ENCODE results near the gene RTP3. TPM values are rescaled to one million over a fixed set of nuclear protein-coding genes. Genes with fewer than 3 reads are reported as not detected.
"Not testable (repeated sequence)": the region's sequence is repeated elsewhere in the genome, so short reads cannot be mapped to it uniquely, and the experiment has no call there.

RTP3 gene
- total RNA-seq, 2 donors from 2014 or later, result not detected

DNA sequence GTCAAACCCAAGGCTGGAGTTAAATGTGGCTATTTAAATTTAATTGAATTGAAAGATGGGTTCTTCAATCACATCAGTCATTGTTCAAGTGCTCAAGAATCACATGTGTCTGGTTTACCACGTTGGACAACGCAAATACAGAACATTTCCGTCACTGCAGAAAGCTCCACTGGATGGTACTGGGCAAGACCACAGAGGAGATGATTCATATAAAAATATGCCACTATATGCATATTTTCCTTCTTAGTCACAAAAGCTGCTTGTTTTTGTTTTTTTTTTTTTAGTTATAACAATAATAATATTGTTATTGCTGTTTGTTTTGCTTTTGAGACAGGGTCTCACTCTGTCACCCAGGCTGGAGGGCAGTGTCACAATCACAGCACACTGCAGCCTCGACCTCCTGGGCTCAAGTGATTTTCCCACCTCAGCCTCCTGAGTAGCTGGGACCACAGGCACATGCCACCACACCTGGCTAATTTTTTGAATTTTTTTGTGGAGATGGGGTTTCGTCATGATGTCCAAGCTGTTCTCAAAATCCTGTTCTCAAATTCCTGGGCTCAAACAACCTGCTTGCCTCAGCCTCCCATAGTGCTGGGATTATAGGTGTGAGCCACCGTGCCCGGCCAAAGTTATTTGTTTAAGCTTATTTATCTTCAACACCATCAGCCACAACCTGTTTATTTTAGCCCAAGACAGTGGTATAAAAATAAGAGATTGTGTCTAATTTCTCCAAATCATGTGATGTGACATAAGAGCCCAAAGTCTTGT, 19.4 kb downstream of the RTP3 start:
- ATAC-seq (ENCODE audit: insufficient number of reproducible peaks, low FRiP score, low read depth), result no peak
- H3K27me3 ChIP-seq (replicated peaks; ENCODE audit: insufficient read depth), result no peaks in the 10 kb centered on the region
- TF ChIP-seq, protein P1, sequence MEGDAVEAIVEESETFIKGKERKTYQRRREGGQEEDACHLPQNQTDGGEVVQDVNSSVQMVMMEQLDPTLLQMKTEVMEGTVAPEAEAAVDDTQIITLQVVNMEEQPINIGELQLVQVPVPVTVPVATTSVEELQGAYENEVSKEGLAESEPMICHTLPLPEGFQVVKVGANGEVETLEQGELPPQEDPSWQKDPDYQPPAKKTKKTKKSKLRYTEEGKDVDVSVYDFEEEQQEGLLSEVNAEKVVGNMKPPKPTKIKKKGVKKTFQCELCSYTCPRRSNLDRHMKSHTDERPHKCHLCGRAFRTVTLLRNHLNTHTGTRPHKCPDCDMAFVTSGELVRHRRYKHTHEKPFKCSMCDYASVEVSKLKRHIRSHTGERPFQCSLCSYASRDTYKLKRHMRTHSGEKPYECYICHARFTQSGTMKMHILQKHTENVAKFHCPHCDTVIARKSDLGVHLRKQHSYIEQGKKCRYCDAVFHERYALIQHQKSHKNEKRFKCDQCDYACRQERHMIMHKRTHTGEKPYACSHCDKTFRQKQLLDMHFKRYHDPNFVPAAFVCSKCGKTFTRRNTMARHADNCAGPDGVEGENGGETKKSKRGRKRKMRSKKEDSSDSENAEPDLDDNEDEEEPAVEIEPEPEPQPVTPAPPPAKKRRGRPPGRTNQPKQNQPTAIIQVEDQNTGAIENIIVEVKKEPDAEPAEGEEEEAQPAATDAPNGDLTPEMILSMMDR (IDR thresholded peaks at IDR 0.05), result no peak
- H3K4me3 ChIP-seq, result no peak overlapping the region
- no peaks in the 10 kb centered on the region for H3K9me3 ChIP-seq
- no peaks in the 10 kb centered on the region for H3K36me3 ChIP-seq
- no peak overlapping the region for H3K27ac ChIP-seq
- no peaks in the 10 kb centered on the region for H3K4me1 ChIP-seq (ENCODE audit: control insufficient read depth in 1 of 2, low read depth in 2 of 2)
- no peak for DNase-seq (ENCODE audit: low spot score)

DNA sequence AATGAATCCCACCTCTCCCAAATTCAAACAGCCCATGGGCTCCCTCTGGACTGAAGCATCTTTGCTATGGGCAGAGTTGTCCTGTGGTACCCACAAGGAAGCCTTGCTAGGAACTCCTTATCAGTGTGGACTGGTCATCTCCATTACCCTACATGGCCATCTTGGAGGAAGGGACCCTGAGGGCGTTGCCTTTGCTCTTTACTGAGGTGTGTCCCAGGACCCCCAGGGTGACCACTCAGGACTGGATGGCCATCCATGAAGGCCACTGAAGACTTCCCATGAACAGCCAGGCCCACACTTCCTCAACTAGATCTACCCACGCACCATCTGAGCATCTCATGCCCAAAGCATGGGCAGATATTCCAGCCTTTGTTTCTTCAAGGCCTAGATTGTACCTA, 20.0 kb downstream of the RTP3 start:
- no peaks in the 10 kb centered on the region for H3K4me1 ChIP-seq (ENCODE audit: control insufficient read depth in 1 of 2, low read depth in 2 of 2)
- no peak overlapping the region for H3K4me3 ChIP-seq
- DNase-seq (ENCODE audit: low spot score), result no peak
- H3K27ac ChIP-seq, result no peak overlapping the region
- TF ChIP-seq, protein P1 (IDR thresholded peaks at IDR 0.05), result no peak
- no peaks in the 10 kb centered on the region for H3K36me3 ChIP-seq
- no peaks in the 10 kb centered on the region for H3K27me3 ChIP-seq (replicated peaks; ENCODE audit: insufficient read depth)
- no peak for ATAC-seq (ENCODE audit: insufficient number of reproducible peaks, low FRiP score, low read depth)
- H3K9me3 ChIP-seq, result no peaks in the 10 kb centered on the region

DNA sequence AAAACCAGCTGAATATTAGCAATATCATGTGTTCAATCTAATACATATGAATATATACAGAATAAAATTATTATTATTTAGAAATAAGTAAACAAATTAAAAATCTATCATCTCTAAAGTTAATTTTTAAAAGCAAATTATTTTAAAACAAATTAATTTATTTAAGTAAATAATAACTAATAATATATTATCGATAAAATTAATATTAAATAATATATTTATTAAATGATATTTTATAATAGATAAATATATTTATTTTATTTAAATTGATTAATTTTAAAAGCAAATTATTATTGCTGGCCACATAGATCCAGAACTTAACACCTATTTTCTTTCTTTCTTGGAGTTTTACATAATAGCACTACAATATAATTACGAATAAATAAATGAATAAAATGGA, 22.2 kb downstream of the RTP3 start:
- Histone ChIP-seq H3K4me3 (no peak overlapping the region), H3K27ac (no peak overlapping the region), H3K27me3 (replicated peaks; ENCODE audit: insufficient read depth) (no peaks in the 10 kb centered on the region), H3K36me3 (no peaks in the 10 kb centered on the region), H3K9me3 (no peaks in the 10 kb centered on the region), H3K4me1 (ENCODE audit: control insufficient read depth in 1 of 2, low read depth in 2 of 2) (no peaks in the 10 kb centered on the region)
- DNase-seq (ENCODE audit: low spot score) (no peak), ATAC-seq (ENCODE audit: insufficient number of reproducible peaks, low FRiP score, low read depth) (no peak)
- TF ChIP-seq, protein P1 (IDR thresholded peaks at IDR 0.05), result no peak

DNA sequence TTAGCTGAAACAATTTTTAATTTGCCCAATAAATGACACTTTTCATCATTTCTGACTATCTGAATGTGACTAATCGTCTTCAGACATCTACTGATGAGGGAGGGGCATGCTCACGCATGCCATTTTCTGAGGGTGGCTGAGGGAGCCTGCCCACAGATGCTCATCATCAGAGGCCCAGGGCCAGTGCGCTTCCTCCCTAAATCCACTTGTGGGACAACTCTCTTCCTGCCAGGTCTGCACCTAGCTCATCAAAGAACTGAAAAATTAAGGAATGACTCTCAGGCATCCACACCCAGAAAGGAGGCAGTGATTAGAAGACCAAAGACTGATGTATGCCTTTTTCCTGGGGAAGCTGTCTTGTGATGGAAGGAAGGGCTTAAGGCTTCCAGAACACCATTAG, 22.8 kb downstream of the RTP3 start:
- no peak for DNase-seq (ENCODE audit: low spot score)
- no peaks in the 10 kb centered on the region for H3K4me1 ChIP-seq (ENCODE audit: control insufficient read depth in 1 of 2, low read depth in 2 of 2)
- no peak overlapping the region for H3K4me3 ChIP-seq
- H3K36me3 ChIP-seq, result no peaks in the 10 kb centered on the region
- no peak overlapping the region for H3K27ac ChIP-seq
- no peaks in the 10 kb centered on the region for H3K27me3 ChIP-seq (replicated peaks; ENCODE audit: insufficient read depth)
- H3K9me3 ChIP-seq, result no peaks in the 10 kb centered on the region
- no peak for ATAC-seq (ENCODE audit: insufficient number of reproducible peaks, low FRiP score, low read depth)
- TF ChIP-seq, protein P1 (IDR thresholded peaks at IDR 0.05), result no peak

DNA sequence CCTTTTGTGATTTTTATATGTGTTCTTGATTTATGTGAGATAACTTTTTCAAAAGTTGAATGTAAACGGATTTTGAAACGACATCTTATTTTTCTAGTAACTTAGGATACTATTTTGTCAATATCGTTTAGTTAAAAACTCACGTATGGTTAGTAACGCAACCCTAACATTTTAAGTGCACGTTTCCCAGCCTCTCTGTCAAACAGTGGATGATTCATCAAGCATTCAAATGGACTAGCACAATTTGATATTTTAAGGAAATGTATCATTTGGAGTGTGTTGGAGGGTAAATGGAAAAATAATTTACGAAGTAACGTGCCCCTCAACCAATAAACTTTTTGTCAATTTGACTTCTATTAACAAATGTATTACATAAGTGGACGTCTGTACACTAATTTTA, 23.3 kb downstream of the RTP3 start:
- DNase-seq (ENCODE audit: low spot score) (no peak), ATAC-seq (ENCODE audit: insufficient number of reproducible peaks, low FRiP score, low read depth) (no peak)
- H3K4me1 ChIP-seq (ENCODE audit: control insufficient read depth in 1 of 2, low read depth in 2 of 2), result no peaks in the 10 kb centered on the region
- no peaks in the 10 kb centered on the region for H3K9me3 ChIP-seq
- H3K36me3 ChIP-seq, result no peaks in the 10 kb centered on the region
- TF ChIP-seq, protein P1 (IDR thresholded peaks at IDR 0.05), result no peak
- no peak overlapping the region for H3K27ac ChIP-seq
- H3K27me3 ChIP-seq (replicated peaks; ENCODE audit: insufficient read depth), result no peaks in the 10 kb centered on the region
- no peak overlapping the region for H3K4me3 ChIP-seq

DNA sequence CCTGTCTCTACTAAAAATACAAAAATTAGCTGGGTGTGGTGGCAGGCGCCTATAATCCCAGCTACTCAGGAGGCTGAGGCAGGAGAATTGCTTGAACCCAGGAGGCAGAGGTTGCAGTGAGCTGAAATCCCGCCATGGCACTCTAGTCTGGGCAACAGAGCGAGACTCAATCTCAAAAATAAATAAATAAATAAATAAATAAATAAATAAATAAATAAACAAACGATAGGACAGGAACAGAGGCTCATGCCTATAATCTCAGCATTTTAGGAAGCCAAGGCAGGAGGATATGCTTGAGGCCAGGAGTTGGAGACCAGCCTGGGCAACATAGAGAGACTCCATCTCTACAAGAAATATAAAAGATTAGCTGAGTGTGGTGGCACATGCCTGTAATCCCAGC, 24.4 kb downstream of the RTP3 start:
- not testable (repeated sequence) for ATAC-seq (ENCODE audit: insufficient number of reproducible peaks, low FRiP score, low read depth); DNase-seq (ENCODE audit: low spot score)

More for the DNA sequence above, 24.4 kb downstream of the RTP3 start:
- not testable (repeated sequence) for H3K27ac ChIP-seq; H3K9me3 ChIP-seq; H3K36me3 ChIP-seq; H3K4me1 ChIP-seq (ENCODE audit: control insufficient read depth in 1 of 2, low read depth in 2 of 2); H3K27me3 ChIP-seq (replicated peaks; ENCODE audit: insufficient read depth); H3K4me3 ChIP-seq
